ENCODE data around the gene COG5.

- TF ChIP-seq, protein P1, sequence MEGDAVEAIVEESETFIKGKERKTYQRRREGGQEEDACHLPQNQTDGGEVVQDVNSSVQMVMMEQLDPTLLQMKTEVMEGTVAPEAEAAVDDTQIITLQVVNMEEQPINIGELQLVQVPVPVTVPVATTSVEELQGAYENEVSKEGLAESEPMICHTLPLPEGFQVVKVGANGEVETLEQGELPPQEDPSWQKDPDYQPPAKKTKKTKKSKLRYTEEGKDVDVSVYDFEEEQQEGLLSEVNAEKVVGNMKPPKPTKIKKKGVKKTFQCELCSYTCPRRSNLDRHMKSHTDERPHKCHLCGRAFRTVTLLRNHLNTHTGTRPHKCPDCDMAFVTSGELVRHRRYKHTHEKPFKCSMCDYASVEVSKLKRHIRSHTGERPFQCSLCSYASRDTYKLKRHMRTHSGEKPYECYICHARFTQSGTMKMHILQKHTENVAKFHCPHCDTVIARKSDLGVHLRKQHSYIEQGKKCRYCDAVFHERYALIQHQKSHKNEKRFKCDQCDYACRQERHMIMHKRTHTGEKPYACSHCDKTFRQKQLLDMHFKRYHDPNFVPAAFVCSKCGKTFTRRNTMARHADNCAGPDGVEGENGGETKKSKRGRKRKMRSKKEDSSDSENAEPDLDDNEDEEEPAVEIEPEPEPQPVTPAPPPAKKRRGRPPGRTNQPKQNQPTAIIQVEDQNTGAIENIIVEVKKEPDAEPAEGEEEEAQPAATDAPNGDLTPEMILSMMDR (IDR thresholded peaks at IDR 0.05; ENCODE audit: low read depth, low read length, missing input control), result no peak
- no peak for TF ChIP-seq RAD21 (IDR thresholded peaks at IDR 0.05)
- no peak for TF ChIP-seq FOXA1 (IDR thresholded peaks at IDR 0.05)
- no peak for TF ChIP-seq EGR1 (IDR thresholded peaks at IDR 0.05; ENCODE audit: low read depth in 2 of 2)
- TF ChIP-seq YY1 (IDR thresholded peaks at IDR 0.05), result no peak
- TF ChIP-seq JUND (IDR thresholded peaks at IDR 0.05), result no peak
- no peak for TF ChIP-seq RXRA (IDR thresholded peaks at IDR 0.05)
- TF ChIP-seq ZBTB33 (IDR thresholded peaks at IDR 0.05), result no peak
- TF ChIP-seq SP1 (IDR thresholded peaks at IDR 0.05), result no peak
- TF ChIP-seq TAF1 (conservative IDR thresholded peaks at IDR 0.05), result no peak
Measured at GRCh38 chr7:107597953-107598352, 34.2 kb upstream of the COG5 start.
